Measurements from ENCODE around the gene TNFAIP8L1. TPM values are rescaled to one million over a fixed set of nuclear protein-coding genes. Genes with fewer than 3 reads are reported as not detected.

The TNFAIP8L1 gene
- total RNA-seq, 2 experiments from 2014 or later, result 14.1 to 15.4 TPM

DNA sequence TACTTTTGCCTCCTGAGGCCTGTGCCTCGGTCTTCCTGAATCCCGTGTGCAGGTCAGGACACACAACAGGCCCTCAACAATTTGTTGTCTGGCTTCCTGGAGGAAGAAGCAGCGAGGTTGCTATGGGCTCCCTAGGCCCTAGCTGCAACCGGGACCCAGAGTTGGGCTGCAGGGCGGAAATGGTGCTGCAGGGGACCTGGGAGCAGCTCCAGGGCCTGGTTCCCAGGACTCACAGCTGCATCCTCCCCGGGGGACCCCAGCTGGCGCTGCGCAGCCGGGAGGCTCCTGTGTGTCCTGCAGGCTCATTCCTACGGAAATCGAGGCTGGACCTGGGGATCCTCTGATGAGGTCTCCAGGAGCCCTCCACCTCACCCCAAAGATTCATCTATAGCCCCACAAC, 999 bp upstream of the TNFAIP8L1 start:
- H3K36me3 Mint-ChIP-seq (ENCODE audit: low read depth), result no peaks in the 10 kb centered on the region
- peak; percentile 26 for DNase-seq
- ChIA-PET POLR2A (no interaction called here), CTCF (interaction anchor here (0.6 to 3.0 kb wide), 6 partner anchors 21 to 507 kb away, joined by 3 to 18 read pairs (median 3); no protein-coding TSS in a partner anchor)
- no peaks in the 10 kb centered on the region for H3K9me3 Mint-ChIP-seq (ENCODE audit: low read depth)
- peak overlapping the region; percentile 97 for H3K27ac Mint-ChIP-seq
- ATAC-seq, result no peak
- peaks cover 28% of the 10 kb centered on the region for H3K4me1 Mint-ChIP-seq
- peak overlapping the region; percentile 90 for H3K4me3 Mint-ChIP-seq
- no peaks in the 10 kb centered on the region for H3K27me3 Mint-ChIP-seq
- intact Hi-C loops (cut with DNase I, micrococcal nuclease), result loop anchor here (2.0 to 5.0 kb wide), 4 partner anchors 166 to 938 kb away; partner anchors contain the start of genes HDGFL2 (in 1 of the 2), PIP5K1C (in 1 of the 2) and UBXN6 (in 1 of the 2)

DNA sequence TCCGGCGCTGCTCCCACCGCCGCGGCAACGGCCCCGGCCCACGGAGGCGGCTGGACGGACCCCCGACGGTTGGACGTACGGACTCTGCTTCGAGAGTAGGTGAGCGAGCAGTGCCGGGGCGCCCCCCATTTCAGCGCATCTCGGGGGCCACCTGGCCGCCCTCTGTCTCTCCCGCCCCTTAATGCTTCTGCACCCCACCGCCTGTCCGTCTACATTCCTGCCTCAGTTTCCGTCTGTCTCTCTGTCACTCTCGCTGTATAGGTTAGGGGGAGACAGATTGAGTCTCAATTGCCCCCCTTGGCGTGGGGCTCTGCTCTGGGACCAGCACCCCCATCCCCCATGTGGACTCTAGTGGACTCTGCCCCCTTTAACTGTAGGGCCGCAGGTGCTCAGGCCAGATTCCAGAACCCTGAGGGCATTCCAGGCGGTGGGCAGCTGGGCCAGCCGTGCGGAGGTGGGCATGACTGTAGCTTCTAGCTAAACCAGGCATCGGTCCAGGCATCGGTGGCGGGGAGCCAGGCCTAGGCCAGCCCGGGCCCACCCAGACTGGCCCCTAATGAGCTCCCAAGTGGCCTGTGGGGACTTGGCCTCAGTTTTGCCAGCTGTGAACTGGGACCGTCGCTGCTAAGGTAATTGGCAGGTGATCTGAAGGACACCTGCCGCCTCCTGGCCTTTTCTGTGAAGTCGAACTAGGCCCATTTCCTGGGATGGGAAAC, 373 bp downstream of the TNFAIP8L1 start:
- Mint-ChIP-seq H3K36me3 (ENCODE audit: low read depth) (no peaks in the 10 kb centered on the region), H3K27ac (peak overlapping the region; percentile 83), H3K4me1 (peaks cover 23% of the 10 kb centered on the region), H3K9me3 (ENCODE audit: low read depth) (no peaks in the 10 kb centered on the region), H3K4me3 (peak overlapping the region; percentile 90), H3K27me3 (no peaks in the 10 kb centered on the region)
- no peak for ATAC-seq
- intact Hi-C loops (cut with DNase I, micrococcal nuclease), result loop anchor here (1.0 to 5.0 kb wide), 18 partner anchors 31 to 1265 kb away; partner anchors contain the start of genes HDGFL2 (in 2 of the 2), CATSPERD (in 1 of the 2), CHAF1A (in 1 of the 2) and DPP9 (in 1 of the 2)
- DNase-seq, result peak; percentile 26
- CTCF ChIA-PET, result interaction anchor here (0.5 to 1.1 kb wide), 4 partner anchors 11 to 389 kb away, joined by 3 read pairs; no protein-coding TSS in a partner anchor
- POLR2A ChIA-PET, result no interaction called here

DNA sequence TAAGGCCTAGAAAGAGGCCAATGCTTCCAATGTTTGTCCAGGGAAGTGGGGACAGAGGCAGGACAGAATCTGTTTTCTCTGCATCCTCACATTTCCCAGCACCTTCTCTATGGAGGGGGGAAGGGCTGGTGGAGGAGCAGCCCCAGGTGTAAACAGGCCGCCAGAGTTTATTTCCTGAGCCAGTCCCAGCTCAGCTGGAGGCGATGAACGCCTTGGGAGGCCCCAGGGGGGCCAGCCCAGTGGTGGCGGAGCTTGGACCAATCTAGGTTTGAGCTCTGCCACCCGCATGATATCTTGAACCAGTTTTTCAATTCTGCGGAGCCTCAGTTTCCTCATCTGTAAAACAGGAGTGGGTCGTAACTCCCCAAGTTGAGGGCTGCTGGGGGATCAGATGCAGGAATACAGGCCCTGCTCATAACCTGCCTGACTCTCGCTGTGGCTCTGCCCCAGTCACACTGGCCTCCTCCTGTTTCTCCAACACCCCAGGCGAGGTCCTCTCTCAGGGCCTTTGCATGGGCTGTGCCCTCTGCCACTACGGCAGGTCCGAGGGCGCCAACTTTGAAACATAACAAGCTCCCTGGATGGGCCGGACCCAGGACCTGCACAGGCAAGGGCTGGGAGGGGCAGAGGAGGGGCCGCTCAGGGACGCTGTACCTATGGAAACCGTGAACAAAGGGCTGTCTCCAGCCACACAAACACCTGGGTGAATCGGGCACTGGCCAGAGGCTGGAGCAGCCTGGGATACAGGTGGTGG, 1.1 kb downstream of the TNFAIP8L1 start:
- peaks cover 21% of the 10 kb centered on the region for H3K4me1 Mint-ChIP-seq
- no peaks in the 10 kb centered on the region for H3K36me3 Mint-ChIP-seq (ENCODE audit: low read depth)
- peak; percentile 27 for DNase-seq
- ChIA-PET CTCF (interaction anchor here (0.5 to 1.1 kb wide), 5 partner anchors 12 to 388 kb away, joined by 3 read pairs; no protein-coding TSS in a partner anchor), POLR2A (no interaction called here)
- intact Hi-C loops (cut with DNase I, micrococcal nuclease), result no loop called here
- H3K9me3 Mint-ChIP-seq (ENCODE audit: low read depth), result no peaks in the 10 kb centered on the region
- peak overlapping the region; percentile 63 for H3K27ac Mint-ChIP-seq
- peak overlapping the region; percentile 90 for H3K4me3 Mint-ChIP-seq
- no peak for ATAC-seq
- H3K27me3 Mint-ChIP-seq, result no peaks in the 10 kb centered on the region

DNA sequence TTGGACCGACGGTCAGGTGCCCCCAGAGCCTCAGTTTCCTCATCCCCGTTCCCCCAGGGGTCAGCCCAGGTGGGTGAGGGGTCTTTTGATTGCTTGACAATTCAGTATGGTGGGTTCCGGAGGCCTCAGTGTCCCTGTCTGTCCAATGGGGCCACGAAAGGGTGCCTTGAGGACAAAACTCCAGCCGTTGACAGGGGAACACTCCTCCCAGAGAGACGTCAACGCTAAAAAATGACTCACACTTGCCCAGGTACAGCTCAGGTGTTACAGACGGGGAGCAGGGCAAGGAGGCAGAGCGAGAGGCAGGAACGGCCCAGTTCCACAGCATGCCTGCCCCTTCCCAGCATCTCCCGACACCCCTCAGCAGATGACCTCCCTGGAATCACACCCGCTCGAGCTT, 1.8 kb downstream of the TNFAIP8L1 start:
- ATAC-seq, result no peak
- POLR2A ChIA-PET, result interaction anchor here (0.5 kb wide), 1 partner anchor 33 kb away, joined by 4 read pairs; no protein-coding TSS in a partner anchor
- Mint-ChIP-seq H3K27me3 (no peaks in the 10 kb centered on the region), H3K9me3 (ENCODE audit: low read depth) (no peaks in the 10 kb centered on the region), H3K4me3 (peak overlapping the region; percentile 16), H3K36me3 (ENCODE audit: low read depth) (no peaks in the 10 kb centered on the region), H3K4me1 (peaks cover 21% of the 10 kb centered on the region), H3K27ac (no peak overlapping the region)
- CTCF ChIA-PET, result interaction anchor here (1.0 kb wide), 1 partner anchor 64 kb away, joined by 4 read pairs; no protein-coding TSS in a partner anchor
- intact Hi-C loops (cut with DNase I, micrococcal nuclease), result no loop called here
- no peak for DNase-seq

DNA sequence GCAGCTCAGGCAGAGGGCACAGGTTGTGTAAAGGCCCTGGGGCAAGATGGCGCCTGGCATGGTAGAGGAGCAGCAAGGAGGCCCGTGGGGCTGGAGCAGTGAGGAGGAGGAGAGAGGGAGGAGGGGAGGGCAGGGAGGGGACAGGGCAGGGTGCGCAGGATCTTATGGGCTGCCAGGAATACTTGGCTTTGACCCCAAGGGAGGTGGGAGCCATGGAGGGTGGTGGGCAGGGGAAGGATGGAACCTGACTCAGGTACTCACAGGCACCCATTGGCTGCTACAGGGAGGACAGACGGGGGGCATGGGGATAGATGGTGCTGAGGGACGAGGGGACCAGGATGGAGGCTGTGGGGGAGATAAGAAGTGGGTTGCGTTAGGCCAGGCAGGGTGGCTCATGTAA, 3.3 kb downstream of the TNFAIP8L1 start:
- intact Hi-C loops (cut with DNase I, micrococcal nuclease), result no loop called here
- Mint-ChIP-seq H3K4me1 (peaks cover 15% of the 10 kb centered on the region), H3K27me3 (no peaks in the 10 kb centered on the region), H3K4me3 (no peak overlapping the region), H3K9me3 (ENCODE audit: low read depth) (no peaks in the 10 kb centered on the region), H3K27ac (no peak overlapping the region), H3K36me3 (ENCODE audit: low read depth) (no peaks in the 10 kb centered on the region)
- DNase-seq (no peak), ATAC-seq (no peak)
- POLR2A ChIA-PET, result no interaction called here
- CTCF ChIA-PET, result no interaction called here

DNA sequence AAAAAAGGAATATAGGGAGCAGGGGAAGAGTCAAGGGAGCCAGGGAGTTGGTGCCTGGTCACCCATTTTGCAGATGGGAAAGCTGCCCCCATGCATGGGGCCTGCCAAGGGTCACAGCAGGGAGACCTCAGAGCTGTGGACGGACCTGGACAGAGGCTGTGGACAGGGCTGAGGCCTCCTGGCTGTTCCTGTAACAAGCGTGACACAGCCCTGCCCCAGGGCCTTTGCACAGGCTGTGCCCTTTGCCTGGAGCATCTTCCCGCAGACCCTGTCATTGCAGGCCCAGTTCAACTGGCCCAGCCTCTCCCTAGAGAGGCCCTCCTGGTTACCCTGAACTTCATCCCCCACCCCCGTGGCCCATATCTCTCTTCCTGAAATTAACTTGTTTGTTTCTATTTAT, 6.4 kb downstream of the TNFAIP8L1 start:
- ChIA-PET POLR2A (interaction anchor here (0.7 kb wide), 1 partner anchor 984 kb away, joined by 4 read pairs; no protein-coding TSS in a partner anchor), CTCF (interaction anchor here (0.7 kb wide), 1 partner anchor 353 kb away, joined by 3 read pairs; no protein-coding TSS in a partner anchor)
- H3K36me3 Mint-ChIP-seq (ENCODE audit: low read depth), result no peaks in the 10 kb centered on the region
- intact Hi-C loops (cut with DNase I, micrococcal nuclease), result no loop called here
- H3K27ac Mint-ChIP-seq, result no peak overlapping the region
- peaks cover 4% of the 10 kb centered on the region for H3K4me1 Mint-ChIP-seq
- no peaks in the 10 kb centered on the region for H3K27me3 Mint-ChIP-seq
- no peaks in the 10 kb centered on the region for H3K9me3 Mint-ChIP-seq (ENCODE audit: low read depth)
- ATAC-seq, result no peak
- H3K4me3 Mint-ChIP-seq, result no peak overlapping the region
- DNase-seq, result no peak

DNA sequence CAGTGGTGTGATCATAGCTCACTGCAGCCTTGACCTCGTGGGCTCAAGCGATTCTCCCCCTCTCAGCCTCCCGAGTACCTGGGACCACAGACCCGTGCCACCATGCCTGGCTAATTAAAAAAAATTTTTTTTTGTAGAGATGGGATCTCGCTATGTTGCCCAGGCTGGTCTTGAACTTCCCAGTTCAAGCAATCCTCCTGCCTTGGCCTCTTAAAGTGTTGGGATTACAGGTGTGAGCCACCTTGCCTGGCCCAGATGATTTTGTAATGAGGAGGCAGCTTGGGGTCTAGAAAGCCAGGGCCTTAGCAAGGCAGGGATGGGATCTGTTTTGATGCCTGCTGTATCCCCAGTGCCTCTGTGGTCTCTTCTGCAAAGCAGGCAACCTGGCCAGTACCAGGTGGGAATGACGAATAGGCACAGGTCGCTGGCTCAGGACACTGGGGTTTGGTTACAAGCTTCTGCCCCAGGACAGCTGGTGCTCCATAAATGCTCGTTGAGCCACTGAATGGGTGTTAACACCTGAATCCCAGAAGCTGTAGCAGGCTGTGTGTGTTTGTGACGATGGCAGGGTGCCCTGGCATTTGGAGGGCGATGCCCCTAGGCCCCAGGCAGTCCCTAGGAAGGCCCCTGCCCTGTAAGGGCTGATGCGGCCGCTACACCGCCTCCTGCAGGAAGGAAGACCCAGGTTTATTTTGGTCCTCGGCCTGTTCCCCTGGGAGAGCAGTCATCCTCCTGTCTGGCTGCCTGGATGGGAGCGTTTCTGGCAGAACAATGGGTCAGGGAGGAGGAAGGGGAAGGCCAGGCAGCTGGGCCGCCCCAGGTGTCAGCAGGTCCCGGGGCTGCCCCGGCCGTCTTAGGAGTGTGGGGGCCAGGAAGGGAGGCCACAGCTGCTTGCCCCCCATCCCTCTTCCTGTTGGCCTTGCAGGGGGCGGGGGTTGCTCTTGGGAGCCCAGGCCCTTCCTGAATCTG, 8.6 kb downstream of the TNFAIP8L1 start:
- Mint-ChIP-seq H3K27ac (no peak overlapping the region), H3K36me3 (ENCODE audit: low read depth) (no peaks in the 10 kb centered on the region), H3K4me1 (no peaks in the 10 kb centered on the region), H3K27me3 (no peaks in the 10 kb centered on the region), H3K4me3 (no peak overlapping the region), H3K9me3 (ENCODE audit: low read depth) (no peaks in the 10 kb centered on the region)
- CTCF ChIA-PET, result interaction anchor here (0.6 to 0.9 kb wide), 2 partner anchors 11 to 270 kb away, joined by 3 to 4 read pairs; no protein-coding TSS in a partner anchor
- intact Hi-C loops (cut with DNase I, micrococcal nuclease), result no loop called here
- DNase-seq (no peak), ATAC-seq (no peak)
- POLR2A ChIA-PET, result no interaction called here

DNA sequence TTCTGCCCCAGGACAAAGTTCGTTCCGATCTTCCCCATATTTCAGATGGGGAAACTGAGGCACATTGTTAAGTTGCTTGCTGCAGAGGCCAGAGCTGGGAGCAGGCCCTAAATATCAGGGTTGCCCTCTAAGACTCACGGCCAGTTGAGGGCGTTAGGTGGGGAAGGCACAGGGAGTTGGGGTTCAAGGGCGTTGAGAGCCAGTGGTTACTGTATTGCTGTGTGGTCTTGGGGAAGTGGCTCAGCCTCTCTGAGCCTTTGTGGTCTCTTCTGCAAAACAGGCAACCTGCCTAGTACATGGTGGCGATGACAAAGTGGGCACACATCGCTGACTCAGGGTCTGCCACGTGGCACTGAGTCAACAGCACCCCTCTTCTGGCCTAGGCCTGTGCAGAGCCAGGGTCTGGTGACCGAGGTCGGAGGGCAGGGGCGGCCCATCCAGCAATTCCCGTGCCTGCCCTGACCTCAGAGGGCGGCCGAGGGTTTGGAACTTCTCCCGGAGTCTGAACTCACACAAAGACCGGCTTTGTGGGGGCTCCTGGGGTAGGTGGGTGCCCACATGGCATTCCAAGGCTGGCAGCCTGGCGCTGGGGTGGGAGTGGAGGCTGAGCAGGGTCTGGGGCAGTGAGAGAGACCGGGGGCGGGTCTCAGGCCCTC, 10.2 kb downstream of the TNFAIP8L1 start:
- Mint-ChIP-seq H3K27ac (no peak overlapping the region), H3K36me3 (ENCODE audit: low read depth) (peaks cover 5% of the 10 kb centered on the region), H3K9me3 (ENCODE audit: low read depth) (no peaks in the 10 kb centered on the region), H3K27me3 (no peaks in the 10 kb centered on the region), H3K4me3 (no peak overlapping the region), H3K4me1 (no peaks in the 10 kb centered on the region)
- ChIA-PET CTCF (no interaction called here), POLR2A (no interaction called here)
- ATAC-seq (no peak), DNase-seq (no peak)
- intact Hi-C loops (cut with DNase I, micrococcal nuclease), result no loop called here

DNA sequence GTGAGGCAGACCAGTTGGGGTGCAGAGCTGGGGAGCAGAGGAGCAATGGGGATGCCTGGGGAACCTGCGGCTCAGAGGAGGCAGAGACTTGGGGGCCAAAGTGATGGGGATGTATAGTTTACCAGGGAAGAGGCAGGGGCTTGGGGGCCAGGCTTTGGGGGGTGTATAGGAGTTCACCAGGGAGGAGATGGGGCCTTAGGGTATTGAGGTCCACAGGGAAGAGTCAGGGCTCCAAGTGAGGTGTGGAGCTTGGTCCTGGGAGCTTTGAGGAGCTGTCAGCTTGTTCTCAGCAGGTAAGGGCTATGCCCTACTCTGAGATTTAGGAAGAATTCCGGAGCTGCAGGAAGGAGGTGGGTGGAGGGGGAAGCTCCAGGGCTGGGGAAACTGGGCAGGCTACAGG, 10.8 kb downstream of the TNFAIP8L1 start:
- no peak overlapping the region for H3K4me3 Mint-ChIP-seq
- no peaks in the 10 kb centered on the region for H3K27me3 Mint-ChIP-seq
- H3K4me1 Mint-ChIP-seq, result no peaks in the 10 kb centered on the region
- ChIA-PET CTCF (no interaction called here), POLR2A (no interaction called here)
- H3K27ac Mint-ChIP-seq, result no peak overlapping the region
- H3K9me3 Mint-ChIP-seq (ENCODE audit: low read depth), result no peaks in the 10 kb centered on the region
- H3K36me3 Mint-ChIP-seq (ENCODE audit: low read depth), result peaks cover 12% of the 10 kb centered on the region
- DNase-seq (no peak), ATAC-seq (no peak)
- intact Hi-C loops (cut with DNase I, micrococcal nuclease), result no loop called here

DNA sequence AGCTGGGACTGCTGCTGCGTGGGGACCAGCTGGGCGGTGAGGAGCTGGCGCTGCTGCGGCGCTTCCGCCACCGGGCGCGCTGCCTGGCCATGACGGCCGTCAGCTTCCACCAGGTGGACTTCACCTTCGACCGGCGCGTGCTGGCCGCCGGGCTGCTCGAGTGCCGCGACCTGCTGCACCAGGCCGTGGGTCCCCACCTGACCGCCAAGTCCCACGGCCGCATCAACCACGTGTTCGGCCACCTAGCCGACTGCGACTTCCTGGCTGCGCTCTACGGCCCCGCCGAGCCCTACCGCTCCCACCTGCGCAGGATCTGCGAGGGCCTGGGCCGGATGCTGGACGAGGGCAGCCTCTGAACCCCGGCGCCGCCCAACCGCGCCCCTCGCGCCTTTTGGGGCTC, 12.8 kb downstream of the TNFAIP8L1 start:
- Mint-ChIP-seq H3K4me3 (no peak overlapping the region), H3K36me3 (ENCODE audit: low read depth) (peaks cover 13% of the 10 kb centered on the region), H3K9me3 (ENCODE audit: low read depth) (no peaks in the 10 kb centered on the region), H3K4me1 (no peaks in the 10 kb centered on the region), H3K27ac (no peak overlapping the region), H3K27me3 (no peaks in the 10 kb centered on the region)
- intact Hi-C loops (cut with DNase I, micrococcal nuclease), result no loop called here
- CTCF ChIA-PET, result interaction anchor here (0.7 kb wide), 1 partner anchor 678 kb away, joined by 3 read pairs; no protein-coding TSS in a partner anchor
- no peak for DNase-seq
- ATAC-seq, result no peak
- POLR2A ChIA-PET, result no interaction called here

Measured in activated CD4-positive, alpha-beta T cell treated with anti-CD3 and anti-CD28 coated beads for 36 hours (primary cell).